K562 (cell line): ENCODE data around the gene RPS23. TPM values are rescaled to one million over a fixed set of nuclear protein-coding genes. Genes with fewer than 3 reads are reported as not detected.

Experiments used
- CBFA2T3 ChIP-seq: fragments of 450-650 bp; IDR thresholded peaks from 2 replicates; pipeline ENCODE4 v1.6.1; 2017
- CBX8 ChIP-seq: fragments of 200-600 bp; sonication (generic); IDR thresholded peaks from 2 replicates; pipeline ENCODE4 v1.6.1; 2012; ENCODE audit warnings: borderline replicate concordance, mixed run types, low read depth, mild to moderate bottlenecking, moderate library complexity, mixed read lengths, low read length, control low read depth, inconsistent platforms; ENCODE audit not compliant: poor library complexity, severe bottlenecking; ENCODE audit errors: extremely low read depth
- E2F3 ChIP-seq: fragments of 250-450 bp; sonication (Bioruptor Pico); IDR thresholded peaks from 2 replicates; pipeline ENCODE4 v1.4.0; 2020; ENCODE audit warnings: mild to moderate bottlenecking
- EGR1 ChIP-seq: fragments of 450-650 bp; conservative IDR thresholded peaks from 2 replicates; pipeline ENCODE4 v1.6.1; 2017; ENCODE audit warnings: mild to moderate bottlenecking
- GTF3C2 ChIP-seq: IDR thresholded peaks from 3 replicates; pipeline ENCODE4 v1.6.1; 2011; ENCODE audit warnings: borderline replicate concordance, mild to moderate bottlenecking, moderate library complexity; ENCODE audit not compliant: insufficient read length; ENCODE audit errors: extremely low read depth
- MLLT1 ChIP-seq, 2 experiments: fragments of 450-650 bp; IDR thresholded peaks; 2 replicates each; pipeline ENCODE4 v1.6.1; 2016
- MTF1 ChIP-seq: fragments of 250-450 bp; sonication (Bioruptor Pico); IDR thresholded peaks from 2 replicates; pipeline ENCODE4 v1.9.0; 2021; ENCODE audit warnings: moderate library complexity, mild to moderate bottlenecking, inconsistent platforms, borderline replicate concordance
- NELFE ChIP-seq: IDR thresholded peaks from 2 replicates; pipeline ENCODE4 v1.6.1; 2011; ENCODE audit warnings: mild to moderate bottlenecking; ENCODE audit not compliant: insufficient read depth, insufficient read length
- PHF21A ChIP-seq: fragments of 450-650 bp; IDR thresholded peaks from 2 replicates; pipeline ENCODE4 v1.6.1; 2017; ENCODE audit warnings: low read depth, borderline replicate concordance
- THRB ChIP-seq: fragments of 450-650 bp; formaldehyde crosslinking; conservative IDR thresholded peaks from 2 replicates; pipeline ENCODE4 v1.4.0; 2022; ENCODE audit warnings: mild to moderate bottlenecking, missing genetic modification characterization
- ZBTB1 ChIP-seq: sonication (generic); formaldehyde crosslinking; IDR thresholded peaks from 2 replicates; pipeline ENCODE4 v1.8.1; 2023; ENCODE audit warnings: missing genetic modification reagents, low read depth, mild to moderate bottlenecking, borderline replicate concordance
- ZBTB33 ChIP-seq: sonication (generic); formaldehyde crosslinking; IDR thresholded peaks from 2 replicates; pipeline ENCODE4 v1.8.1; 2023; ENCODE audit warnings: mild to moderate bottlenecking, missing genetic modification reagents
- ZKSCAN3 ChIP-seq: fragments of 250-450 bp; sonication (Bioruptor Pico); IDR thresholded peaks from 2 replicates; pipeline ENCODE4 v1.4.0; 2020
- ZNF57 ChIP-seq: fragments of 450-650 bp; formaldehyde crosslinking; IDR thresholded peaks from 2 replicates; pipeline ENCODE4 v1.4.0; 2020; ENCODE audit warnings: mild to moderate bottlenecking, moderate library complexity
- ZNF696 ChIP-seq: fragments of 250-450 bp; sonication (Bioruptor Pico); conservative IDR thresholded peaks from 2 replicates; pipeline ENCODE4 v1.4.0; 2020; ENCODE audit warnings: mild to moderate bottlenecking, moderate library complexity
- ZNF830 ChIP-seq: fragments of 250-450 bp; sonication (Bioruptor Pico); IDR thresholded peaks from 2 replicates; pipeline ENCODE4 v1.5.0; 2021; ENCODE audit warnings: mild to moderate bottlenecking
- polyA plus RNA-seq, 8 experiments: library from polyadenylated mRNA; depleted of rRNA in 4 of 8; stranded (reverse) in 5 of 8; unstranded in 3 of 8; fragments of >200 nt; fragmentation: Nextera tagmentation in 2 of 8; fragmentation: Illumina TruSeq in 1 of 8; extraction: Ambion mirVana in 2 of 8; extraction: Trizol in 1 of 8; gene quantifications; 2 replicates each; pipeline versions ENCODE4 v1.2.1 to v1.2.3, GENCODE V29; 2011 to 2014; ENCODE audit warnings: inconsistent platforms in 1 of 8, missing spikeins in 1 of 8
- total RNA-seq, 7 experiments: library from RNA; depleted of rRNA in 6 of 7; stranded (reverse); fragments of >200 nt in 6 of 7; fragmentation: Illumina TruSeq in 2 of 7; extraction: Trizol in 2 of 7; gene quantifications; 2 replicates each; pipeline versions ENCODE4 v1.2.1 to v1.2.3, GENCODE V29; 2011 to 2021; ENCODE audit warnings: low replicate concordance in 1 of 7

The RPS23 gene
- total and polyA plus RNA-seq, 9 of the 15 experiments (the other 6 are each of a cell fraction or from before 2014, with no cell fraction given), result 3,252 to 10,689 (median 6,302) TPM

GRCh38 chr5:82275216-82275664 is 2.9 kb downstream of the RPS23 start (continued):
- TF ChIP-seq ZNF696 (CRISPR knock-in tag) (no peak), EGR1 (no peak), NELFE (no peak), ZBTB33 (CRISPR knock-in tag) (no peak), E2F3 (CRISPR knock-in tag) (no peak), ZNF830 (CRISPR knock-in tag) (no peak), THRB (CRISPR knock-in tag) (peak; percentile 86), GTF3C2 (no peak), ZKSCAN3 (CRISPR knock-in tag) (no peak), PHF21A (no peak), MTF1 (no peak), MLLT1 (IDR thresholded peaks at IDR 0.05) (no peak), CBX8 (no peak), ZBTB1 (CRISPR knock-in tag) (no peak), CBFA2T3 (no peak), ZNF57 (no peak)
